Thyroid gland (tissue), 4 donors: Measurements from ENCODE around the gene SLX9. TPM values are rescaled to one million over a fixed set of nuclear protein-coding genes. Genes with fewer than 3 reads are reported as not detected.
A peak's percentile ranks its signal among the peaks of the same experiment; 100 is the strongest.

Experiments
- DNase-seq, 2 donors: peaks; one replicate each; pipeline ENCODE4 v3.0.0-alpha.2; 2019
- H3K27ac ChIP-seq, 3 donors: fragments of 200-600 bp; sonication (generic); 1 replicate in 2 of 3; 2 replicates in 1 of 3; pipeline ENCODE4 v1.5.1; 2016 to 2019; ENCODE audit warnings: mild to moderate bottlenecking in 1 of 3, moderate library complexity in 1 of 3
- H3K27me3 ChIP-seq: fragments of 200-600 bp; sonication (generic); one replicate; pipeline ENCODE4 v1.5.1; 2019
- H3K36me3 ChIP-seq, 2 donors: fragments of 200-600 bp; sonication (generic); one replicate each; pipeline ENCODE4 v1.5.1; 2016 to 2019
- H3K4me1 ChIP-seq, 2 donors: fragments of 200-600 bp; sonication (generic); one replicate each; pipeline ENCODE4 v1.5.1; 2017 to 2019
- H3K4me3 ChIP-seq, 3 donors: fragments of 200-600 bp; sonication (generic); replicated peaks in 1 of 3; 1 replicate in 2 of 3; 2 replicates in 1 of 3; pipeline ENCODE4 v1.5.1; 2016; ENCODE audit warnings: mild to moderate bottlenecking in 1 of 3
- H3K9me3 ChIP-seq: fragments of 200-600 bp; sonication (generic); one replicate; pipeline ENCODE4 v1.5.1; 2017
- POLR2A ChIP-seq, 2 donors: fragments of 450-650 bp; IDR thresholded peaks; one replicate each; pipeline ENCODE4 v1.6.1; 2017; ENCODE audit warnings: antibody characterized with exemption in 2 of 2, mild to moderate bottlenecking in 2 of 2, moderate library complexity in 1 of 2
- WGBS, 2 donors: methylation state at CpG; one replicate each; pipeline ENCODE4 v1.1.5; 2017; 5-methylcytosine and 5-hydroxymethylcytosine counted together
- intact Hi-C: fragments of 100-400 bp; cut with DNase I; formaldehyde crosslinking; loops from one replicate; pipeline ENCODE4 v1.15.1; 2023
- total RNA-seq, 4 donors: library from RNA; depleted of rRNA; stranded (reverse); fragments of >200 nt; gene quantifications; one replicate each; pipeline ENCODE4 v1.2.3, GENCODE V29; 2016
- TF ChIP-seq, protein P1 (sequence below), 6 experiments: fragments of 200-600 bp in 3 of 6; fragments of 450-650 bp in 3 of 6; sonication (generic) in 3 of 6; IDR thresholded peaks; one replicate each; pipeline ENCODE4 v1.5.1; 2016 to 2019; ENCODE audit warnings: antibody characterized with exemption in 6 of 6, mild to moderate bottlenecking in 2 of 6, inconsistent platforms in 1 of 6, moderate library complexity in 1 of 6

Gene SLX9
- total RNA-seq, 4 donors from 2014 or later = 4.8 to 19.1 (median 11.2) TPM

- no peak for TF ChIP-seq POLR2A (IDR thresholded peaks at IDR 0.05)
- TF ChIP-seq, protein P1, sequence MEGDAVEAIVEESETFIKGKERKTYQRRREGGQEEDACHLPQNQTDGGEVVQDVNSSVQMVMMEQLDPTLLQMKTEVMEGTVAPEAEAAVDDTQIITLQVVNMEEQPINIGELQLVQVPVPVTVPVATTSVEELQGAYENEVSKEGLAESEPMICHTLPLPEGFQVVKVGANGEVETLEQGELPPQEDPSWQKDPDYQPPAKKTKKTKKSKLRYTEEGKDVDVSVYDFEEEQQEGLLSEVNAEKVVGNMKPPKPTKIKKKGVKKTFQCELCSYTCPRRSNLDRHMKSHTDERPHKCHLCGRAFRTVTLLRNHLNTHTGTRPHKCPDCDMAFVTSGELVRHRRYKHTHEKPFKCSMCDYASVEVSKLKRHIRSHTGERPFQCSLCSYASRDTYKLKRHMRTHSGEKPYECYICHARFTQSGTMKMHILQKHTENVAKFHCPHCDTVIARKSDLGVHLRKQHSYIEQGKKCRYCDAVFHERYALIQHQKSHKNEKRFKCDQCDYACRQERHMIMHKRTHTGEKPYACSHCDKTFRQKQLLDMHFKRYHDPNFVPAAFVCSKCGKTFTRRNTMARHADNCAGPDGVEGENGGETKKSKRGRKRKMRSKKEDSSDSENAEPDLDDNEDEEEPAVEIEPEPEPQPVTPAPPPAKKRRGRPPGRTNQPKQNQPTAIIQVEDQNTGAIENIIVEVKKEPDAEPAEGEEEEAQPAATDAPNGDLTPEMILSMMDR (IDR thresholded peaks at IDR 0.05) = no peak
- 83 to 94% methylated on average over 26 to 27 of the region's 27 CpGs for WGBS, 2 donors
- Histone ChIP-seq H3K9me3 (no peaks in the 10 kb centered on the region), H3K36me3 (no peaks in the 10 kb centered on the region), H3K4me3 (no peak overlapping the region), H3K27ac (no peak overlapping the region), H3K4me1 (peaks cover 0 to 6% of the 10 kb centered on the region in 2 donors), H3K27me3 (no peaks in the 10 kb centered on the region)
- intact Hi-C loops = no loop called here
- DNase-seq = no peak
Observed at GRCh38 chr21:45000637-45001133, 60.9 kb downstream of the SLX9 start.

DNA sequence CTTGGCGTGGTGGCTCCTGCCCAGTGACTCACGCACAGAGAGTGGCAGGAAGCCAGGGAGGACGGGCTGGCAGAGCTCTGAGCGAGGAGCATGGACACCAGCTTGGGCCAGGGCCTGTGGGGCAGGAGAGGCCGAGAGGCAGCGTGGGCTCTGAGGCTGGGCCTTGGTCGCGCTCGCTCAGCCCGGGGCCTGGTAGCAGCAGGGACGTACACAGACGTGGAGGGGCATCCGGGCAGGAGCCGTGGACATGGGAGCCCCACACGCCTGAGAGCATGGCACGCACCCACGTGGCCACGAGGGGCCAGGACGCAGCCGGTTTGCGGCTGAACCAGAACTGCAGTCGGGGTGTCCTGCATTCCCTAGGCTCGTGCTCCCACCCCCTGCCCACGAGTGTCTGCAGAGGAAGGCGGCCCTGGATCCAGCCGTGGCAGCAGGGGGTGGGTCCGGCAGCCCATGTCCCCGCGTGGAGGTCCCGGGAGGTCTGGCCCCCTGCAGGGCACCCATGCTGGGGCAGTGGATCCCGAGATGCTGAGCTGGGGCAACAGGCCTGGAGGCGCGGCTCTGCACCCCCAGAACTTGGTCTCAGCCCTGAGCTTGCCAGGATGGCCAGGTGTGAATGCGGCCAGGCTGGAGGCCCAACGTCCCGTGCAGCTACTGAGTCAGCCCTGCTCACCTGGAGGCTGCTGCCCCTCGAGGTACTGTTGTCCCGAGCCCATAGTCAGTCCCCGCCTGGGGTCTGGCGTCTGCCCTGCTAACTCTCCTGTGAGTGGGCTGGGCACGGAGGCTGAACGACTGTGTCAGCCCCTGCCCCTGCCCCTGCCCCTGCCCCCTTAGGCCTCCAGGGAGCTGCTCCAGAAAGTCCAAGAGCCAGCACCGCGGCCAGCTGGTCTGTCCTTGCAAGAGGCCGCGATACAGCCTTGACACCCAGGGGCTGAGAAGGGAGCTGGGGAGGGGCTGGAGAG lies 61.6 kb downstream of the SLX9 start:
- Histone ChIP-seq H3K4me1 (peaks cover 0 to 6% of the 10 kb centered on the region in 2 donors), H3K27ac (no peak overlapping the region), H3K27me3 (no peaks in the 10 kb centered on the region), H3K36me3 (no peaks in the 10 kb centered on the region), H3K9me3 (no peaks in the 10 kb centered on the region), H3K4me3 (no peak overlapping the region)
- 74 to 93% methylated on average over 21 to 28 of the region's 46 CpGs for WGBS, 2 donors
- peak in 1 of 2 donors; percentile 17 for DNase-seq
- no peak for TF ChIP-seq POLR2A (IDR thresholded peaks at IDR 0.05)
- TF ChIP-seq, protein P1 (IDR thresholded peaks at IDR 0.05) = no peak
- intact Hi-C loops = no loop called here

GRCh38 chr21:45002381-45003204 lies 62.8 kb downstream of the SLX9 start:
- WGBS, 2 donors = 91 to 92% methylated on average over 18 to 21 of the region's 28 CpGs
- TF ChIP-seq POLR2A (IDR thresholded peaks at IDR 0.05) = no peak
- TF ChIP-seq, protein P1 (IDR thresholded peaks at IDR 0.05) = no peak
- Histone ChIP-seq H3K36me3 (no peaks in the 10 kb centered on the region), H3K27ac (no peak overlapping the region), H3K27me3 (no peaks in the 10 kb centered on the region), H3K9me3 (no peaks in the 10 kb centered on the region), H3K4me1 (peaks cover 0 to 6% of the 10 kb centered on the region in 2 donors), H3K4me3 (no peak overlapping the region)
- intact Hi-C loops = no loop called here
- DNase-seq = no peak

DNA sequence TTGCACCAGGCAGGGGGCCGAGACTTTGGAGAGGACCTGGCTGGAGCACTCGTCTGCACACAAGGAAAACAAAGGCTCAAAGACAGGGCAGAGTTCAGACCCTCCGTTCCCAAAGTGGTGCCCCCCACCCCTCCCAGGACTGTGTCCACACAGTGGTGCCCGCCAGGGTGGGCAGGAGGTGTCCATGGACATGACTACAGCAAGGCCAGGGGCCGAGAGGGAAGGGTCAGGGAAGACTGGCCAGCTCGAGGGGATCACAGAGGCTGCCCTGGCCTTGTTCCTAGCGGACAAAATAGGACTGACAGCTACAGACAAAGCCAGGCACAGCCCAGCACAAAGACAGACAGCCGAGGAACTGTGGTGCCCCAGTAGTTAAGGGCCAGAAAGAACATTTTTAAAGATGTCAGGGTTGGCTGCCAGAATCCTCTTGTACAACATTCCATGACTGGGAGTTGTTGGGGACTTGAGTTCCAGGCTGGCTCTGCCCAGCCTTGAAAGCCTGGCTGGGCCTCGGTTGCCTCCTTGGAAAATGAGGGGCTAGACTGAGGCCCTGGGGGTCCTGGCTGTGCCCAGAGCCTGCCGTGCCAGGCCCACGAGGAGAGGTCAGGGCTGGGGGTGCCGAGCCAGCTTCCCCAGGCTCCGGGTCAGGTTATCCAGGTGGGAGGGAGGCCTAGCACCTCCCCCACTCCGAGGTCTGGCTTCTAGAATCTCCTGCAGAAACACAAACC lies 63.7 kb downstream of the SLX9 start:
- Histone ChIP-seq H3K36me3 (no peaks in the 10 kb centered on the region), H3K4me1 (peaks cover 0 to 6% of the 10 kb centered on the region in 2 donors), H3K27me3 (no peaks in the 10 kb centered on the region), H3K4me3 (no peak overlapping the region), H3K9me3 (no peaks in the 10 kb centered on the region), H3K27ac (no peak overlapping the region)
- no peak for DNase-seq
- no peak for TF ChIP-seq POLR2A (IDR thresholded peaks at IDR 0.05)
- TF ChIP-seq, protein P1 (IDR thresholded peaks at IDR 0.05) = no peak
- WGBS, 2 donors = 60 to 63% methylated on average over 8 to 11 of the region's 14 CpGs
- intact Hi-C loops = no loop called here
